ENCODE data around the gene MATCAP1.

DNA sequence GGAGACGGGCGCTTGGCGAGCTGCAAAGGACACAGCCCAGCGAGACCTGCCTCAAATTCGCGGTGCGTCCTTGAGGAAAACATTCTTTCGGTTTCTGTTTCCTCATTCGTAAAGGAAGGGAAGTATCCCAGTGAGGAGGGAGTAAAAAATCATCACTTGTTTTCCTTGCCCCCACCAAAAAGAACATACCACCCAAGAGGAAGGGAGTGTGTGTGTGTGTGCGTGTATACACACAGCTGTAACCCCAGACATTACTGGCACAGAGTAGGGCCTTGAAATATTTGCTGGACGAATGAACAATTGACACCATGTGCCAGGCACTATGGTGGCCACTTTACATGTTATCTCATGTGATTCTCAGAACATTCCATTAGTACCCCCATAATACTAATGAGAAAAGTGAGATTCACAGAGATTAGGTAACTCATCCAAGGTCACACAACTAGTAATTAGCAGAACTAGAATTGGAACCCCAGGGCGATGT, 1.9 kb upstream of the MATCAP1 start:
- TF ChIP-seq CTCF (IDR thresholded peaks at IDR 0.05; ENCODE audit: low read depth, low read length) (no peak), MYC (IDR thresholded peaks at IDR 0.05; ENCODE audit: low read depth, low read length) (no peak), MAX (IDR thresholded peaks at IDR 0.05; ENCODE audit: low read depth, low read length) (no peak)

Measured in NB4 (cell line).